Stimulated activated CD8-positive, alpha-beta memory T cell treated with anti-CD3 and anti-CD28 coated beads, Interleukin-4, amount 100 ng/mL, for 1 hour (primary cell): Measurements from ENCODE around the gene RNF213.
"Not testable (repeated sequence)": the region's sequence is repeated elsewhere in the genome, so short reads cannot be mapped to it uniquely, and the experiment has no call there.

Source experiments
- DNase-seq, 2 donors: peaks; one replicate each; pipeline ENCODE4 v3.0.0-alpha.2; 2020; ENCODE audit warnings: low read depth in 2 of 2, low spot score in 1 of 2

The RNF213 gene

DNA sequence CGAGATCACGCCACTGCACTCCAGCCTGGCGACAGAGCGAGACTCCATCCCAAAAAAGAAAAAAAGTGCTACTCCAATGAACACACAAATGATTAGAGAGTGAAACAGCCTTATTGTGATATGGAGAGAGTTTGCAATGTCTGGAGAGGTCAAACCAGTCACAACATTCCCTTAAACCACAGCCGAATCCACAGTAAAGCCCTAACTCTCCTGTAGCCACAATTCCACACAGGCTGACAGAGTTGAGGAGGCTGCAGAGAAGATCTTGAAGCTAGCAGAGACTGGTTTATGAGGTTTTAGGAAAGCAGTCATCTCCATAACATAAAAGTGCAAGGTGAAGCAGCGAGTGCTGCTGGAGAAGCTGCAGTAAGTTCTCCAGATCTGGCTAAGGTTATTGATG lies 6.7 kb downstream of the RNF213 start:
- no peak for DNase-seq

DNA sequence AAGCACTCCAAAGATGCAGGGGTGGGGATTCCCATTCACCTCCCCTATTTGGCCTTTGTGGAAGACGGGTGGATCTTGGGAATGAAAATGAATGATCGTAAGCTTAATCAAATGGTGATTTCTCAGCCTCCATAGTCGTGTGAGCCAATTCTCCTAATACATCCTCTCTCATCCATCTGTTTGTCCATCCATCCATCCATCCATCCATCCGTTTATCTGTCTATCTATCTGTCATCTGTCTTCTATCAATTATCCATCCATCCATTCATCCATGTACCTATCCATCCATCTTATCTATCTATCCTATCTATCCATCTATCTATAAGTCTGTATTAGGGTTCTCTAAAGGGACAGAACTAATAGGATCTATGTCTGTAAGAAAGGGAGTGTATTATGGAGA lies 7.8 kb downstream of the RNF213 start:
- DNase-seq = no peak

GRCh38 chr17:80269405-80269807 lies 8.8 kb downstream of the RNF213 start:
- no peak for DNase-seq

GRCh38 chr17:80270104-80270503 lies 9.5 kb downstream of the RNF213 start:
- no peak for DNase-seq

GRCh38 chr17:80270836-80271235 lies 10.2 kb downstream of the RNF213 start:
- DNase-seq = no peak

GRCh38 chr17:80272366-80272765 lies 11.7 kb downstream of the RNF213 start:
- no peak for DNase-seq

- DNase-seq = no peak
Measured at GRCh38 chr17:80274331-80274730, 13.7 kb downstream of the RNF213 start.

DNA sequence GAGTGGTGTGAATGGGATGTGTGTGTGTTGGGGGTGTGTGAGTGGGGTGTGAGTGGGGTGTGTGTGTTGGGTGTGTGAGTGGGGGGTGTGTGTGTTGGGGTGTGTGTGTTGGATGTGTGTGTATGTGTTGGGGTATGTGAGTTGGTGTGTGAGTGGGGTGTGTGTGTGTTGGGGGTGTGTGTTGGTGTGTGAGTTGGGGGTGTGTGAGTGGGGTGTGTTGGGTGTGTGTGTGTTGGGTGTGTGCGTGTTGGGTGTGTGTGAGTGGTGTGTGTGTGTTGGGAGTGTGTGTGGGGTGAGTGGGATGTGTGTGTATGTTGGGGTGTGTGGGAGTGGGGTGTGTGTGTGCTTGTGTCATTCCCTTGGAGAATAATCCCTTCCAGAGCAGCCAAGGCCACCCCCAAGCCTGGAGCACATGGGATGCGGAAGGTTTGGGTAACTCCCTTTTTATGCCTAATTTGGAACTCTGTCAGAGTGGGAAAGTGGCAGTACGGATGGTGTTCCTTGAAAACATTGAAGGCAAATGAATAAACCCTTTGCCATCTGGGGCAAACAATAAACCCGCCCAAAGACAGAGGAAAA lies 14.3 kb downstream of the RNF213 start:
- DNase-seq = no peak

- DNase-seq = not testable (repeated sequence)
Measured at GRCh38 chr17:80275857-80276256, 15.2 kb downstream of the RNF213 start.

DNA sequence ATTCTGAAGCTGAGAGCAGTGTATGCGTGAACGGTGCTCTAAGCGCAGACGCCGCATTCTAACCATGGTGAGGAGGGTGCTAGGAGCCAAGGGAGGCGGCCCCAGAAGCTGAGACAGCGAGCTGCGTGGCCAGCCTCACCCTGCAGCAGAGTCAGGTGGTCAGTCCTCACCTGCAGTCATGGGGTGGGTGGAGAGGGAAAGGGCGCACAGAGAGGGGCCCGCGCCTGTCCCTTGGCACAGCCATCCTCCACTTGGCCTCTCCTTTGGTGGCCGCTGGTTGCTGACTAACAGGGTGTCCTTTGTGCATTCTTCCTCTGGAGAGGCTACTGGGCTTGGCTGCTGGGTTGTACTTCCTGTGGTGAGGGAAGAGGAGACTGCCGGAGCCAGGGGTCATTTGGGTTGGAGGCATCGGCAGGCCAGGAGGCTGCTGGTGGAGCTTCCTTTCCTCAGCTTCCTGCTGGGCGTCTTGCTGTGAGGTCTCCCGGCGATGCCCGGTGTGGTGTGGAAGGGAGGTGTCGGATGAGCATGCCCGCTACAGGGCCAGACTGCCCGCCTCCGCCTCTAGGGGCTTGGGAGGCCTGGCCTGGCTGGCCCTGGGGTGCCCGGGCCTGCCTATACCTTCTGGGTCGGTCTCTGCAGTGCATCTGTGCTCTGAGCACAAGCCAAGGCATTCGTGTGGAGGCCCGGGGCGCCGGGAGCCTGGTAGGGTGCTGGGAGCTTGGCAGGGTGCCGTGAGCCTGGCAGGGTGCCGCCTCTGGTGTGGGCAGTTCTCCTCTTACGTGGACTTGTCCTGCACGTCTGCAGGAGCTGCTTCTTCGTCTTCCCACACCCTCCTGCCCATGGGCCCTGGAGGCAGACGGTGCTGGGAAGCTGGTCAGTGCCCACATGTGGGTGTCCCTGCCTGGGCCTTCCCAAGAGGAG lies 17.4 kb downstream of the RNF213 start:
- no peak for DNase-seq

GRCh38 chr17:80279895-80280294 lies 19.2 kb downstream of the RNF213 start:
- no peak for DNase-seq

DNA sequence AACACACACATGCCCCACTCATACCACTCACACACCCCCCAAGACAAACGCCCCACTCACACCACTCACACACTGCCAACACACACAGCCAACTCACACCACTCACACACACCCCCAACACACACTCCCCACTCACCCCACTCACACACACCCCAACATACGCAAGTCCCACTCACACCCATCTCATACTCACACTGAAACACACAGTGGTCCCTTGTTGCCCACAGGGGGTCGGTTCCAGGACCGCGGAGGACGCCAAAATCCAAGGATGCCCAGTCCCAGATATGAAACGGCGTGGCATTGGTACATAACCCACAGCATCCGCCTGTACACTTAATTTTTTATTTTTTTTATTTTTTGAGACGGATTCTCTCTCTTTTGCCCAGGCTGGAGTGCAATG lies 20.9 kb downstream of the RNF213 start:
- DNase-seq = no peak

DNA sequence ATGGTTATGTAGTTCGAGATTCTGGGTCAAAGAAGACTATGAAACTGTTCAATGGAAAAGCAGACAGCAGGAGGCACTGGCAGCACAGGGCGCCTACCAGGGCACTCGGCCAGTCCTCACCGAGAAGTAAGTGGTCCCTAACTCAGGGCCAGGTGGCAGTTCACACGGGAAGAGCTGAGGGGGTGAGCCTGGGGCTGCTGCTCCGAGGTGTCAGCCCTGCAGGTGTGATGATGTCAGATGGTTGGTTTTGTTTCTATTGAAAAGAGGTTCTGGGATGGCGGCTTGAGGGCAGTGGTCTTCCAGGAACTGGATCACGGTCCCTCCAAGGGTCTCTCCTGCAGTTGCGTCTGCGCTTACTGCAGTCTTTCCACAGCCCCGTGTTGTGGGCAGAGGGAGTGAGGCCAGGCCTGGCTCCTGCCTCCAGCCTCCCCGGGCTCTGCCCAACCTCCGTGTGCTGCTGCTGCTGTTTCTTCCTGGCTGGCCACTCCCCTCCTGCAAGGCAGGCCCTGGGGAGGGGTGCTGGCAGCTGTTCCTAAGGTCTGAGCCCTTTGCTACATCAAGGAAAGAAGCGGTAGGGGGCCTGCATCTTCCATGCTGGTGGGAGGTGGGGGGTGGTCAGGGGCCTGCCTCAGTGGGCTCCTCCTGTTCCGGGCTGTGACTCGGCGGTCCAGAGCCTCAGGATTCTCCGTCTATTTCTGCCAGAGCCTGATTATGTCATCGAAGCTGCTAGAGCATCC lies 22.6 kb downstream of the RNF213 start:
- no peak for DNase-seq

DNA sequence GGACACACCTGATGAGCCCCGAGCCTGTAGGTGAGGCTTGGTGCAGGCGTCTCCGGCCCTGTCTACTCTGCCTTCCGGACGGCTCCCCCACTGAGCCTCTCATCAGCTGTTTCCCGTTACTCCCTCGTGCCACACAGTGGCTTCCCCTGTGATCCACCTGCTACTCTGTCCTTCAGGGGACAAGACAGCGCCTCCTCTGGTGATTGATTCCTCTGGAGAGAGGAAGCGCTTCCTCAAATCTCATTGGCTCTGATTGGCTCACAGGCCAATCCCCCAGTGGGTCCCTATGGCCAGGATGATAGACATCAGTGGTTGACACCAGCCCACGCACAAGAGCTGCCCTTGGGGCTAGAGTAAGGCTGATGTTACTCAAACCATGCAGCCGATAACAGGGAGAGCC lies 24.0 kb downstream of the RNF213 start:
- DNase-seq = no peak

- no peak for DNase-seq
Measured at GRCh38 chr17:80285237-80285920, 24.7 kb downstream of the RNF213 start.

DNA sequence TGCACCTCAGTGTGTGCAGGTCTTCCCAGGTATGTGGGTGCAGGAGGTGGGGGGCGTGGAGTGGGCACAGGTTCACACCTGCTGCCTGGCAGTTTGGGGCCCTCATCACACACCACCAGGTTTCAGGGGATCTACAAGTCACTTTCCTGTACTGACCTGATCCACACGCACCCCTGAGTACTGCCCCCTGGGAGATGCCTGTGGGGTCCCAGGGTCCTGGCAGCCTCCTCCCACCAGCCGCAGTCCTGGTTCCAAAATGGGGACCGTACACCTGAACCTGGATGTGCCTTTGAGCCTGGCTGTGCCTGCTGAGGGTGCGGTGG lies 25.9 kb downstream of the RNF213 start:
- no peak for DNase-seq

DNA sequence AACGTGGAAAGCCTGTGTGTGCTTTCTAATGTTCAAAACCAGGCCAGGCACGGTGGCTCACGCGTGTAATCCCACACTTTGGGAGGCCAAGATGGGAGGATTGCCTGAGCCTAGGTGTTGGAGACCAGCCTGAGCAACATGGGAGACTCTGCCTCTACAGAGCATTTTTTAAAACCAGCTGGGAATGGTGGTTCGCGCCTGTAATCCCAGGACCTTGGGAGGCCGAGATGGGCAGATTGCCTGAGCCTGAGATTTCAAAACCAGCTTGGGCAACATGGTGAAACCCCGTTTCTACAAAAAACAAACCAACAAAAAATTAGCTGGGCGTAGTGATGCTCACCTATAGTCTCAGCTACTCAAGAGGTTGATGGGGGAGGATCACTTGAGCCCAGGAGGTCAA lies 26.4 kb downstream of the RNF213 start:
- no peak for DNase-seq

GRCh38 chr17:80287806-80288567 lies 27.3 kb downstream of the RNF213 start:
- no peak for DNase-seq

DNA sequence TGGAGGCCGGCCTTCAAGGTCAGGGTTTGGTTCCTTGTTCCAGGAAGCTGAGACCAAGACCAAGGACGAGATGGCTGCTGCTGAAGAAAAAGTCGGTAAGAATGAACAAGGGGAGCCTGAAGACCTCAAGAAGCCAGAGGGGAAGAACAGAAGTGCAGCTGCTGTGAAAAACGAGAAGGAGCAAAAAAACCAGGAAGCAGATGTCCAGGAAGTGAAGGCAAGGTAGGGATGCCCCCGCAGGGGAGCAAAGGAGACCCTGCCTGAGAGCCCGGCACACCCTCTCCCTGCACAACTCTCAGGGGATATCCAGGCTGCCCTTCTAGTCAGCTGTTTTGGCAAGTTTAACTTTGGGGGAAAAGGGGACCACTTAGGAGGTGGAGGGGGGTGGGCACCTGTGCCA lies 29.0 kb downstream of the RNF213 start:
- no peak for DNase-seq

GRCh38 chr17:80290156-80290555 lies 29.5 kb downstream of the RNF213 start:
- DNase-seq = no peak

DNA sequence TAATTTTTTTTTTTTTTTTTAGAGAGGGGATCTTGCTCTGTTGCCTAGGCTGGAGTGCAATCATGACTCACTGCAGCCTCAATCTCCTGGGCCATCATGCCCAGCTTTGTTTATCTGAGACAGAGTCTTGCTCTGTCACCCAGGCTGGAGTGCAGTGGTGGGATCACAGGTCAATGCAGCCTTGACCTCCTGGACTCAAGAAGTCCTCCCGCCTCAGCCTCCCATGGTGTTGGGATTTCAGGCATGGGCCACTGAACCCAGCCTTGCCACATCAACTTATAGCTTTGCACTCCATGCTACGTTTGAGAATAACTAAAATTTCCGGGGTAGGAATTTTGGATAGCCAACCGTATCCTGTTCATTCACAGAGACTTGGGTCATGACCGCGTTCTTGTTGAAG lies 30.6 kb downstream of the RNF213 start:
- DNase-seq = no peak
